ENCODE measurements around the gene HIVEP3.

Gene HIVEP3

GRCh38 chr1:41589395-41589794 lies 329.3 kb downstream of the HIVEP3 start:
- H3K9ac ChIP-seq (ENCODE audit: low read depth, low read length) = no peak overlapping the region
- no peaks in the 10 kb centered on the region for H3K36me3 ChIP-seq (ENCODE audit: insufficient read depth, low read length)
- no peaks in the 10 kb centered on the region for H3K9me3 ChIP-seq (ENCODE audit: control insufficient read depth, insufficient read depth, low read length)
- no peaks in the 10 kb centered on the region for H3K4me1 ChIP-seq (ENCODE audit: insufficient read depth, low read length)

GRCh38 chr1:41588334-41588875 lies 330.3 kb downstream of the HIVEP3 start:
- Histone ChIP-seq H3K4me1 (ENCODE audit: insufficient read depth, low read length) (no peaks in the 10 kb centered on the region), H3K9ac (ENCODE audit: low read depth, low read length) (no peak overlapping the region), H3K9me3 (ENCODE audit: control insufficient read depth, insufficient read depth, low read length) (no peaks in the 10 kb centered on the region), H3K36me3 (ENCODE audit: insufficient read depth, low read length) (no peaks in the 10 kb centered on the region)

- H3K9me3 ChIP-seq (ENCODE audit: control insufficient read depth, insufficient read depth, low read length) = no peaks in the 10 kb centered on the region
These were observed 330.9 kb downstream of the HIVEP3 start for GRCh38 chr1:41587791-41588190.

GRCh38 chr1:41586230-41586629 lies 332.5 kb downstream of the HIVEP3 start:
- H3K4me1 ChIP-seq (ENCODE audit: insufficient read depth, low read length) = no peaks in the 10 kb centered on the region
- H3K36me3 ChIP-seq (ENCODE audit: insufficient read depth, low read length) = no peaks in the 10 kb centered on the region
- no peaks in the 10 kb centered on the region for H3K9me3 ChIP-seq (ENCODE audit: control insufficient read depth, insufficient read depth, low read length)
- H3K9ac ChIP-seq (ENCODE audit: low read depth, low read length) = no peak overlapping the region

More at GRCh38 chr1:41587791-41588190, 330.9 kb downstream of the HIVEP3 start:
- no peaks in the 10 kb centered on the region for H3K36me3 ChIP-seq (ENCODE audit: insufficient read depth, low read length)
- H3K9ac ChIP-seq (ENCODE audit: low read depth, low read length) = no peak overlapping the region
- no peaks in the 10 kb centered on the region for H3K4me1 ChIP-seq (ENCODE audit: insufficient read depth, low read length)

GRCh38 chr1:41583658-41584547 lies 334.8 kb downstream of the HIVEP3 start:
- Histone ChIP-seq H3K9me3 (ENCODE audit: control insufficient read depth, insufficient read depth, low read length) (no peaks in the 10 kb centered on the region), H3K9ac (ENCODE audit: low read depth, low read length) (no peak overlapping the region), H3K36me3 (ENCODE audit: insufficient read depth, low read length) (no peaks in the 10 kb centered on the region), H3K4me1 (ENCODE audit: insufficient read depth, low read length) (no peaks in the 10 kb centered on the region)

GRCh38 chr1:41582851-41583657 lies 335.7 kb downstream of the HIVEP3 start:
- no peaks in the 10 kb centered on the region for H3K4me1 ChIP-seq (ENCODE audit: insufficient read depth, low read length)
- no peaks in the 10 kb centered on the region for H3K36me3 ChIP-seq (ENCODE audit: insufficient read depth, low read length)
- H3K9ac ChIP-seq (ENCODE audit: low read depth, low read length) = no peak overlapping the region
- H3K9me3 ChIP-seq (ENCODE audit: control insufficient read depth, insufficient read depth, low read length) = no peaks in the 10 kb centered on the region

- no peaks in the 10 kb centered on the region for H3K4me1 ChIP-seq (ENCODE audit: insufficient read depth, low read length)
- no peak overlapping the region for H3K9ac ChIP-seq (ENCODE audit: low read depth, low read length)
- H3K9me3 ChIP-seq (ENCODE audit: control insufficient read depth, insufficient read depth, low read length) = no peaks in the 10 kb centered on the region
- no peaks in the 10 kb centered on the region for H3K36me3 ChIP-seq (ENCODE audit: insufficient read depth, low read length)
These were observed 336.4 kb downstream of the HIVEP3 start for GRCh38 chr1:41582351-41582750.

GRCh38 chr1:41582004-41582325 lies 336.8 kb downstream of the HIVEP3 start:
- no peaks in the 10 kb centered on the region for H3K9me3 ChIP-seq (ENCODE audit: control insufficient read depth, insufficient read depth, low read length)
- H3K4me1 ChIP-seq (ENCODE audit: insufficient read depth, low read length) = no peaks in the 10 kb centered on the region
- no peak overlapping the region for H3K9ac ChIP-seq (ENCODE audit: low read depth, low read length)
- no peaks in the 10 kb centered on the region for H3K36me3 ChIP-seq (ENCODE audit: insufficient read depth, low read length)

- no peaks in the 10 kb centered on the region for H3K4me1 ChIP-seq (ENCODE audit: insufficient read depth, low read length)
- H3K9ac ChIP-seq (ENCODE audit: low read depth, low read length) = no peak overlapping the region
These were observed 337.3 kb downstream of the HIVEP3 start for GRCh38 chr1:41581216-41582003.

GRCh38 chr1:41580520-41581172 lies 338.1 kb downstream of the HIVEP3 start:
- Histone ChIP-seq H3K9ac (ENCODE audit: low read depth, low read length) (no peak overlapping the region), H3K36me3 (ENCODE audit: insufficient read depth, low read length) (no peaks in the 10 kb centered on the region), H3K9me3 (ENCODE audit: control insufficient read depth, insufficient read depth, low read length) (no peaks in the 10 kb centered on the region), H3K4me1 (ENCODE audit: insufficient read depth, low read length) (no peaks in the 10 kb centered on the region)

More at GRCh38 chr1:41581216-41582003, 337.3 kb downstream of the HIVEP3 start:
- Histone ChIP-seq H3K36me3 (ENCODE audit: insufficient read depth, low read length) (no peaks in the 10 kb centered on the region), H3K9me3 (ENCODE audit: control insufficient read depth, insufficient read depth, low read length) (no peaks in the 10 kb centered on the region)

GRCh38 chr1:41580021-41580420 lies 338.7 kb downstream of the HIVEP3 start:
- no peaks in the 10 kb centered on the region for H3K4me1 ChIP-seq (ENCODE audit: insufficient read depth, low read length)
- no peak overlapping the region for H3K9ac ChIP-seq (ENCODE audit: low read depth, low read length)
- no peaks in the 10 kb centered on the region for H3K9me3 ChIP-seq (ENCODE audit: control insufficient read depth, insufficient read depth, low read length)
- no peaks in the 10 kb centered on the region for H3K36me3 ChIP-seq (ENCODE audit: insufficient read depth, low read length)

GRCh38 chr1:41578712-41579335 lies 339.9 kb downstream of the HIVEP3 start:
- H3K9ac ChIP-seq (ENCODE audit: low read depth, low read length) = no peak overlapping the region
- no peaks in the 10 kb centered on the region for H3K9me3 ChIP-seq (ENCODE audit: control insufficient read depth, insufficient read depth, low read length)
- no peaks in the 10 kb centered on the region for H3K36me3 ChIP-seq (ENCODE audit: insufficient read depth, low read length)
- H3K4me1 ChIP-seq (ENCODE audit: insufficient read depth, low read length) = no peaks in the 10 kb centered on the region

GRCh38 chr1:41576620-41577019 lies 342.1 kb downstream of the HIVEP3 start:
- Histone ChIP-seq H3K9ac (ENCODE audit: low read depth, low read length) (no peak overlapping the region), H3K9me3 (ENCODE audit: control insufficient read depth, insufficient read depth, low read length) (no peaks in the 10 kb centered on the region), H3K36me3 (ENCODE audit: insufficient read depth, low read length) (no peaks in the 10 kb centered on the region), H3K4me1 (ENCODE audit: insufficient read depth, low read length) (no peaks in the 10 kb centered on the region)
